DND-41 (cell line): ENCODE measurements around the gene DYSF.

Experiments
- ATAC-seq: fragments of 200-7000 bp; cut with Tn5 transposase; 3 replicates; pipeline ENCODE4 v1.9.1; 2021; ENCODE audit warnings: low read depth; ENCODE audit not compliant: insufficient read depth
- DNase-seq: peaks from one replicate; pipeline ENCODE4 v3.0.0-alpha.2; 2020
- H2AFZ ChIP-seq: 2 replicates; pipeline ENCODE4 v1.6.0; 2012; ENCODE audit warnings: low read depth, low read length
- H3K27ac ChIP-seq: 2 replicates; pipeline ENCODE4 v1.5.1; 2012; ENCODE audit warnings: low read length, inconsistent platforms
- H3K27me3 ChIP-seq: fragments of 200-600 bp; sonication (generic); 2 replicates; pipeline ENCODE4 v1.6.0; 2012; ENCODE audit warnings: low read length, mild to moderate bottlenecking, inconsistent platforms; ENCODE audit not compliant: insufficient read depth, poor library complexity
- H3K36me3 ChIP-seq: 2 replicates; pipeline ENCODE4 v1.5.1; 2012; ENCODE audit warnings: low read length, inconsistent platforms; ENCODE audit not compliant: insufficient read depth
- H3K4me1 ChIP-seq: 2 replicates; pipeline ENCODE4 v1.5.1; 2012; ENCODE audit warnings: mild to moderate bottlenecking, low read length; ENCODE audit not compliant: insufficient read depth
- H3K4me2 ChIP-seq: 2 replicates; pipeline ENCODE4 v1.6.0; 2012; ENCODE audit warnings: mild to moderate bottlenecking, moderate library complexity, low read length, inconsistent platforms; ENCODE audit not compliant: insufficient read depth
- H3K4me3 ChIP-seq, 2 experiments: fragments of 200-600 bp in 1 of 2; shearing (Covaris generic) in 1 of 2; 2 replicates each; pipeline ENCODE4 v1.5.1; 2012 to 2016; ENCODE audit warnings: inconsistent platforms in 2 of 2, low read length in 2 of 2, mild to moderate bottlenecking in 2 of 2, low read depth in 1 of 2, moderate library complexity in 1 of 2
- H3K79me2 ChIP-seq: 2 replicates; pipeline ENCODE4 v1.6.0; 2012; ENCODE audit warnings: low read length, inconsistent platforms; ENCODE audit not compliant: insufficient read depth
- H3K9ac ChIP-seq: 2 replicates; pipeline ENCODE4 v1.6.0; 2012; ENCODE audit warnings: low read depth, mild to moderate bottlenecking, inconsistent platforms, low read length, moderate library complexity
- H3K9me3 ChIP-seq: 2 replicates; pipeline ENCODE4 v1.5.1; 2012; ENCODE audit warnings: low read length, moderate library complexity, mild to moderate bottlenecking, inconsistent platforms; ENCODE audit not compliant: insufficient read depth, severe bottlenecking
- H4K20me1 ChIP-seq: 2 replicates; pipeline ENCODE4 v1.6.0; 2012; ENCODE audit warnings: low read length; ENCODE audit not compliant: insufficient read depth
- CTCF ChIP-seq: IDR thresholded peaks from 2 replicates; pipeline ENCODE4 v1.5.1; 2012; ENCODE audit warnings: borderline replicate concordance, low read length, moderate library complexity, mild to moderate bottlenecking; ENCODE audit not compliant: poor library complexity, severe bottlenecking; ENCODE audit errors: extremely low read depth
- EZH2 ChIP-seq: IDR thresholded peaks from 3 replicates; pipeline ENCODE4 v1.6.1; 2012; ENCODE audit warnings: borderline replicate concordance, low read depth, mild to moderate bottlenecking, moderate library complexity, low read length, inconsistent platforms; ENCODE audit not compliant: severe bottlenecking

The DYSF gene

GRCh38 chr2:71669058-71669456 lies 215.7 kb downstream of the DYSF start:
- no peaks in the 10 kb centered on the region for H3K27me3 ChIP-seq
- H3K27ac ChIP-seq = no peak overlapping the region
- no peaks in the 10 kb centered on the region for H3K79me2 ChIP-seq
- H3K9me3 ChIP-seq = no peaks in the 10 kb centered on the region
- TF ChIP-seq CTCF = no peak
- TF ChIP-seq EZH2 = no peak
- no peaks in the 10 kb centered on the region for H3K36me3 ChIP-seq
- no peak overlapping the region for H3K9ac ChIP-seq
- H2AFZ ChIP-seq = no peak overlapping the region
- DNase-seq (no peak), ATAC-seq (no peak)
- H3K4me3 ChIP-seq = no peak overlapping the region
- no peaks in the 10 kb centered on the region for H4K20me1 ChIP-seq
- no peaks in the 10 kb centered on the region for H3K4me1 ChIP-seq
- H3K4me2 ChIP-seq = no peak overlapping the region

- Histone ChIP-seq H3K9me3 (no peaks in the 10 kb centered on the region), H3K4me2 (no peak overlapping the region), H3K27me3 (no peaks in the 10 kb centered on the region), H3K4me1 (no peaks in the 10 kb centered on the region), H3K27ac (no peak overlapping the region), H4K20me1 (no peaks in the 10 kb centered on the region), H3K4me3 (no peak overlapping the region), H3K79me2 (no peaks in the 10 kb centered on the region), H2AFZ (no peak overlapping the region), H3K9ac (no peak overlapping the region), H3K36me3 (no peaks in the 10 kb centered on the region)
- TF ChIP-seq EZH2 (no peak), CTCF (no peak)
- DNase-seq (no peak), ATAC-seq (no peak)
Measured at GRCh38 chr2:71669628-71670429, 216.5 kb downstream of the DYSF start.

- H3K27ac ChIP-seq = no peak overlapping the region
- H3K4me3 ChIP-seq = no peak overlapping the region
- no peak overlapping the region for H3K4me2 ChIP-seq
- no peaks in the 10 kb centered on the region for H3K79me2 ChIP-seq
- ATAC-seq (no peak), DNase-seq (no peak)
- H3K27me3 ChIP-seq = no peaks in the 10 kb centered on the region
- H3K36me3 ChIP-seq = no peaks in the 10 kb centered on the region
- TF ChIP-seq CTCF (no peak), EZH2 (no peak)
- no peak overlapping the region for H3K9ac ChIP-seq
- no peaks in the 10 kb centered on the region for H3K9me3 ChIP-seq
- no peaks in the 10 kb centered on the region for H3K4me1 ChIP-seq
- no peak overlapping the region for H2AFZ ChIP-seq
- no peaks in the 10 kb centered on the region for H4K20me1 ChIP-seq
Measured at GRCh38 chr2:71670430-71670795, 217.1 kb downstream of the DYSF start.
